SW 1271 (cell line): ENCODE data around the gene TPST1.
"Not testable (repeated sequence)": the region's sequence is repeated elsewhere in the genome, so short reads cannot be mapped to it uniquely, and the experiment has no call there.

Experiments used
- DNase-seq, 2 experiments: peaks; one replicate each; lab custom pipeline; 2025; lab: John Stamatoyannopoulos, UW

TPST1 gene

GRCh38 chr7:66379542-66380160 is 174.5 kb downstream of the TPST1 start:
- peak; percentile 7 to 45 for DNase-seq

- DNase-seq = no peak
These were observed 175.2 kb downstream of the TPST1 start for GRCh38 chr7:66380272-66380888.

GRCh38 chr7:66382182-66382923 is 177.2 kb downstream of the TPST1 start:
- DNase-seq = not testable (repeated sequence)

- not testable (repeated sequence) for DNase-seq
These were observed 180.2 kb downstream of the TPST1 start for GRCh38 chr7:66385191-66385905.

GRCh38 chr7:66395128-66395571 is 190.0 kb downstream of the TPST1 start:
- DNase-seq = not testable (repeated sequence)

GRCh38 chr7:66396052-66396451 is 190.9 kb downstream of the TPST1 start:
- not testable (repeated sequence) for DNase-seq

- DNase-seq = not testable (repeated sequence)
These were observed 193.7 kb downstream of the TPST1 start for GRCh38 chr7:66398841-66399240.

- no peak for DNase-seq
These were observed 194.4 kb downstream of the TPST1 start for GRCh38 chr7:66399566-66399965.

GRCh38 chr7:66400400-66400799 is 195.3 kb downstream of the TPST1 start:
- DNase-seq = no peak

GRCh38 chr7:66401126-66401525 is 196.0 kb downstream of the TPST1 start:
- not testable (repeated sequence) for DNase-seq

- not testable (repeated sequence) for DNase-seq
These were observed 196.8 kb downstream of the TPST1 start for GRCh38 chr7:66401932-66402331.

- no peak for DNase-seq
These were observed 198.4 kb downstream of the TPST1 start for GRCh38 chr7:66403564-66403963.

GRCh38 chr7:66409493-66409892 is 204.4 kb downstream of the TPST1 start:
- DNase-seq = no peak
